Fibroblast of skin of scalp (primary cell): Measurements from ENCODE around the gene NPDC1.
"Not testable (repeated sequence)": the region's sequence is repeated elsewhere in the genome, so short reads cannot be mapped to it uniquely, and the experiment has no call there.

Source experiments
- DNase-seq: peaks from one replicate; pipeline ENCODE4 v3.0.0-alpha.2; 2013

Gene NPDC1

GRCh38 chr9:137038916-137039315 lies 7.1 kb downstream of the NPDC1 start:
- no peak for DNase-seq

DNA sequence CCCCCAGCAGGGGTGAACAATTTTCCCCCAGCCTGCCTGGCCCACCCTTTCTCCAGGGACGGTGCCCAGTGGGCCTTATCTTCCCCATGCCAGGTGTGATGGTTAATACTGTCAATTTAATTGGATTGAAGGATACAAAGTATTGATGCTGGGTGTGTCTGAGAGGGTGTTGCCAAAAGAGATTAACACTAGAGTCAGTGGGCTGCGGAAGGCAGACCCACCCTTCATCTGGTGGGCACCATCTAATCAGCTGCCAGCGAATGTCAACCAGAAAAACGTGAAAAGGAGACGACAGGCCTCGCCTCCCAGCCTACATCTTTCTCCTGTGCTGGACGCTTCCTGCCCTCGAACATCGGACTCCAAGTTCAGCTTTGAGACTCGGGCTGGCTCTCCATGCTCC lies 8.5 kb downstream of the NPDC1 start:
- DNase-seq: no peak

- DNase-seq: no peak
These were observed 8.9 kb downstream of the NPDC1 start for GRCh38 chr9:137037035-137037434.

DNA sequence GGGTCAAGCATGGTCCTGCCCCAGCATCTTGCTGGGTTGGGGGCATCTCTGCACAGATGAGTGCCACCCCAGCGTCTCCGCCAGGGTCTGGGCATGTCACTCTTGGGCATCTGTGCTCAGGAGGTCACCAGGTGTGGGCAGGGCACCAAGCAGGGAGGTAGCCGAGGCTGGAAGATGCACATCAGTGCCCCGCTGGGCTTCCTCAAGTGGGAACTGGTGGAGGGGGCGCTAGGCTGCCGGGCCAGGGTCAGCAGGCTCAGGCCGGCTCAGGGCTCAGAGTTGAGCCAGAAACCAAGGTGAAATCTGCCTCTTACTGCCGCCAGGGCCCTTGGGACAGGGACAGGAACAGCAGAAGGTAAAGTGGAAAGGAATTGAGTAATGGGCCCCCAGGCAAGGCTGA lies 10.0 kb downstream of the NPDC1 start:
- DNase-seq: no peak

GRCh38 chr9:137035507-137035834 lies 10.5 kb downstream of the NPDC1 start:
- no peak for DNase-seq

DNA sequence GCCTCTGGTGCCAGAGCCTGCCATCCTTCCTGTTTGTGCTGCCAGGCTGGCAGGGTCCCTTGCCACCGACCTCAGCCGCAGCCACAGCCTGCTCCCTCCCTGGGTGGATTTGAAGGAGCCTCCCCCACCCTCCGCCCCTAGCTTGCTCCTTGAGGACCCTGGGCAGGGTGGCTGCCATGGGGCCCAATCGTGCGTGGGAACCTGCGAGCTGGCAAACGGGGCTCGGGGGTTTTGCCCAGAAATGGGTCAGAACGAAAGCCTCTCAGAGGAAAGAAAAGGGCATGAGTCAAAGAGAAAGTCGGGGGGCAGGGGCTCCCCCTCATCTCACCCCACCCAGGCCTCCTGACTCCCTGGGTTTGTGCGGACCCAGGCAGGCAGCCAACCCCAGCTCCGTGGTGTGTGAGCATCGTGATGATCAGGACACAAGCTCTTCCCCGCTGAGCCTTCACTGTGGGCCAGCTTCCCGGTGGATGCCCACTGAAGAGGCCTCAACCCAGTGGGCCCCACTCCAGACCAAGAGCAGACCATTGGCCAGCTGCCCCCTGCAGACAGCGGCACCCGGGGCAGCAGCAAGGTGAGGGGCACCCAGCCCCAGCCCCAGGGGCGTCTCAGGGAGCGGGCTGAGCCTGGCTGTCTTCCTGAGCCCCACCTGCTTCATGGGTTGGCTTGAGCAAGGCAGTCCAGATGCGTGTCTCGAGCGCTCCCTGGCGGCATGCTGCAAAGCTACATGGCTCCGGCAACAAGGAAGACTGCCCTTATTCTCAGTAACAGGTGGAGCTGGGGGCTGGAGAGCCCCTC lies 11.1 kb downstream of the NPDC1 start:
- peak; percentile 70 for DNase-seq

DNA sequence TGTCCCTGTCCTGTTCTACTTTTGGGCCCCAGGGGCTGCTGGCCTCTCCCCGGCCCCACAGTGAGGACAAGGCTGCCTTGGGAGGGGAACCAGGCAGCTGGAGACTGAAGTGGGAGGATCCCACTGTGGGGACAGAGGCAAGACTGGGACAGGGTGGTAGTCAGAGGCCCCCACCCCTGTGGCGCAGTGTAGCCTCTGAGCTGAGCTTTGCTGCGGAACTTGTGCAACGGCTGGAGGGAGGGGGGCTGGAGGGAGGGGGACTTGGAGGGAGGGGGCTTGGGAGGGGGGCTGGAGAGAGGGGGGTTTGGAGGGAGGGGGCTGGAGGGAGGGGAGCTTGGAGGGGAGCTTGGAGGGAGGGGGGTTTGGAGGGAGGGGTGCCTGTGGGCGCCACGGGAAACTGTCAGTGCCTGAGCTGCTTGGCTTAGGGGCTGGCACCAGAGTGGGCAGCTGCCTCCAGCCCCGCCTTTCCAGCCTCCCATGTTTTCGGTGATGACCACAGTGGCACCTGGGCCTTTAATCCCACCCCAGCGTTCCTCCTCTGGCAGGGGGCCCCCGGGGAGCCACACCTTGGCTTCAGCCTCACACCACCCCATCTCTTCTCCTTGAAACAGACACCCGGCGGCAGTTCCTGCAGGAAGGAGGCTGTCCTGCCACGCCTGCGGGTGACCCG lies 11.8 kb downstream of the NPDC1 start:
- DNase-seq: no peak

DNA sequence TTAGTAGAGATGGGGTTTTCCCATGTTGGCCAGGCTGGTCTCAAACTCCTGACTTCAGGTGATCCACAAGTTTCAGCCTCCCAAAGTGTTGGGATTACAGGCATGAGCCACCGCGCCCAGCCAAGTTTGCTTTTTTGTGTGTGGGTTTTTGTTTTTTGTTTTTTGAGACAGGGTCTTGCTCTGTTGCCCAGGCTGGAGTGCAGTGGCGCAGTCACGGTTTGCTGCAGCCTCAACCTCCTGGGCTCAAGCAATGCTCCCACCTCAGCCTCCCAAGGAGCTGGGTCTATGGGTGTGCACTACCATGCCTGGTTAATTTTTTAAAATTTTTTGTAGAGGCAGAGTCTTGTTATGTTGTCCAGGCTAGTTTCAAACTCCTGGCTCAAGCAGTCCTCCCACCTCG lies 12.5 kb downstream of the NPDC1 start:
- not testable (repeated sequence) for DNase-seq

GRCh38 chr9:137032858-137033257 lies 13.1 kb downstream of the NPDC1 start:
- DNase-seq: no peak

DNA sequence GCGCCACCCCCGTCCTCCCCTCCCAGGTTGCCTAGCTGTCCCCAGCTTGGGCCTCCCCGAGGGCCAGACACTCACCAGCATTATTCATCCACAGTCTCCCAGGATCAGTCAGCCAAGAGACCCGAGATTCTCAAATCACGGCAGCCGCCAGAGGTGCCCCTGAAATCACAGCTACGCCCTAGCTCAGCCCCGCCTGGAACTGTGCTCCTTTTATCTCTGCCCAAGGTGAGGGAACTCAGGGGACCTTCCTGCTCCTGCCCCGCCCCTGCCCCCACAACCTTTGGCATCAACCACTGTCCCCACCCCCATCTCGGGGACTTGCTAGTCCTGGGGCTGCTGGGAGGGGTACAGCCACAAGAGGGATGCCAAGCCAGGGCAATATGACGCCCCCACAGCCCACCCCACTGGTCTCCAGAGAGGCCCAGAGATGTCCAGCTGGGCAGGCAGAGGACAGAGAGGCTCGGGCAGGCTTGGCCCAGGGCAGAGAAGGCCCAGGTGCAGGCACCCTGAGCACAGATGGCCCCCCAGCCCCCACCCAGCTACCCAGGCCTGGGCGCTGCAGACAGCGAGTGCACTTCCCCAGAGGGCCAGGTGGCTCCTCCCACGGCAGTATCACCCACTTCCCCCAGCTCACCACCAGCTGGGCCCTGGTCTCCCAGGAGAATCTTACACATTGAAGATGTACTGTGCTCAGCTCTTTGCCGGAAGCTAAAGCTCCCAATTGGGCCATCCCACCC lies 13.9 kb downstream of the NPDC1 start, which contains the start of gene FUT7:
FUT7 (minus strand) TSS at position 185 of the 737 bp plus-strand sequence; CDS start at position 88, 97 bp downstream.
- no peak for DNase-seq

DNA sequence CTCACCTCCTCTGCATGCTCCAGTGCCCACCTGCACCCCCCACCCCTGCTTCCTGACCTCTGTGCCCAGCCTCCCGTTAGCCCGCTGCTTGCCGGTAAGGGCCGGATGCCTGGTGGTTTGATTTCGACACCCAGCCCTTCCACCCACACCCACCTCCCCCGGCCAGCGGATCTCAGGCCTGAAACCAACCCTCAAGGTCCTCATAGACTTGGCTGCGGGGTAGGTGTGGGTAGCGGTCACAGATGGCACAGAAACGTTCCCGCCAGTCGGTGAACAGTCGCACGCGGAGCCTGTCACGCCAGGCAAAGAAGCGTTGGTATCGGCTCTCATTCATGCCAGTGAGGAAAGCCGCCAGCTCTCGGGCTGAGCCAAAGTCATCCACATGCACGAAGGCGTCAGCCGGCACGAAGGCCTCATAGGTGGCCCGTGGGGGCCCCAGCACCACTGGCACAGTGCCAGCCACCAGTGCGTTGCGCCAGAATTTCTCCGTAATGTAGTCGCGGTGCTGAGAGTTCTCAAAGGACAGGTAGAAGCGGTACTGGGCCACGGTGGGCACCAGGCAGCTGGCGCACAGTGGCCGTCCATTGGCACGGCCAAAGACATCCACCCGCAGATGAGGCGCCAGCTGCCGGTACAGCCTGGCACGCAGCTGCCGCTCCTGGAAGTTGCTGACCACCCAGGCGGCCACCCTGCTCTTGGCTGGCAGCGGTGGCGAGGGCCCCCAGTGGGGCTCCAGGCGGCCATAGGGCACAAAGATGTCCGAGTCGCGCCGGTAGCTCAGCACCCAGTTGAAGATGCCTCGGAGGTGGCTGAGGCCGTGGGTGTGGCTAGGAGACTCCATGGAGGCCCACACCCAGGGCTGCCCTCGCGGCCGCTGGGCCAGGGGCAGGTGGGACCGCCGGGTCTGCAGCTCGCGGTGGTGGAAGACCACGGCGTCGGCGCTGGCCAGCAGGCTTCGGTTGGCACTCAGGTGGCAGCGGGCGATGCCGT lies 15.1 kb downstream of the NPDC1 start:
- no peak for DNase-seq

GRCh38 chr9:137030006-137030405 lies 16.0 kb downstream of the NPDC1 start:
- DNase-seq: no peak

DNA sequence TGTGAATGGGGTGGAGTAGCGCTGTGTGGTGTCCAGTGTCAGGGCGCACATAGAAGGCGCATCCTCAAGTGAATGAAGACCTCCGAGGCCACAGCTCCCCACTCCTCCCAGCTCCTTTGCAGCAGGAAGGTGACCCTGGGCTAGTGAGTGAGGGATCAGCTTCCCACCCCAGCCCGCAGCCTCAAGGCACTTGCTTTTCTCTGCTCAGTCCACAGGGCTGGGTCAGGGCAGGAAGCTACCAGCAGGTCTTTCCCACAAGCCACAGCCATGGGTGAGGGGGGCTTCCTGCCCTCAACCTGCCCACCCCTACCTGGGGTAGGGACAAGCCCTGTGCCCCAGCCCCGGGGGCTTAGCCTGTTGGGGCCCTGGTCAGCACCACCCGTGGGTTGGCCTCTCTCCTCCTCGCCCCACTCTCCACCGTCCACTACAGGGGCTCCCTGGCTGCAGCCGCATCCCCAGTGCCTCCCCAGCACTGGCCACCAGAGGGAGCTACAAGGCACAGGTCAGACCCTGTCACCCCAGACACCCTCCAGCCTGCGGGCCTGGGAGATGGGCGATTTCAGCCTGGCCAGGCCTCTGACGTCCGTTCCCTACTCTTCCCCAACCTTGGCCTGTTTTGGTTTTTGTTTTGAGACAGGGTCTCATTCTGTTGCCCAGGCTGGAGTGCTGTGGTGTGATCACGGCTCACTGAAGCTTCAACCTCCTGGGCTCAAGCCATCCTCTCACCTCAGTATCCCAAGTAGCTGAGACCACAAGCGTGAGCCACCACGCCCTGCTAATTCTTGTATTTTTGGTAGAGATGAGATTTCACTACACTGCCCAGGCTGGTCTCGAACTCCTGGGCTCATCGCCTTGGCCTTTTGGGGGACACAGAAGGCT lies 16.7 kb downstream of the NPDC1 start:
- peak; percentile 44 for DNase-seq

GRCh38 chr9:137028263-137029057 lies 17.5 kb downstream of the NPDC1 start:
- peak; percentile 55 for DNase-seq

- DNase-seq: no peak
These were observed 18.4 kb downstream of the NPDC1 start, which contains the start of gene ABCA2 for GRCh38 chr9:137027369-137028262. Gene ABCA2 (minus strand): TSS chr9:137028237. CDS start chr9:137028140, 97 bp downstream.

DNA sequence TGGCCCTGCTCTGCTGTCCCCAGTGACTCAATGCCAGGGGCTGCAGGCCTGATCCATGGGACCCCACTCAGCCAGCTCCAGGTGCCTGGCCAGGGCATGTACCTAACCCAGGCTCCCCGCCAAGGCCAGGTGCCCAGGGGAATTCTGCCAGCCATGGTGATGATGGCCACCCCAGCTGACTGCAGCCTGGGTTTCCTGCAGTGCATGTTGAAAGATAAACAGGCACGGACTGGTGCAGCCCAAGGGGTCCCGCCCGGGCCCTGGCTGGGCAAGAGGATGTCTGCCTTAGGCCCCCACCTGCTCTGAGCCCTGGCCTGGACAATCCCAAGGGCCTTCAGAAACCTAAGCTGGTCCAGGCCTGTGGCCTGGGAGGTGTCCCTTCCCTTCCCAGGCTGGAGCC lies 19.1 kb downstream of the NPDC1 start:
- DNase-seq: no peak

- no peak for DNase-seq
These were observed 19.6 kb downstream of the NPDC1 start for GRCh38 chr9:137026384-137026783.

GRCh38 chr9:137025517-137025966 lies 20.4 kb downstream of the NPDC1 start:
- no peak for DNase-seq

- no peak for DNase-seq
These were observed 22.4 kb downstream of the NPDC1 start for GRCh38 chr9:137023583-137023991.
